HL-60/S4 treated with phorbol 12-myristate 13-acetate at 8.2 ng/mL for 4 days and 3 days (cell line): Measurements from ENCODE around the gene SMTN.

ENCODE experiments used
- in situ Hi-C: fragments of 300-500 bp; cut with MboI; formaldehyde crosslinking; loops from 2 replicates; pipeline ENCODE4 v1.15.0; 2022; ENCODE audit warnings: low sequenced_read_pairs

The SMTN gene

DNA sequence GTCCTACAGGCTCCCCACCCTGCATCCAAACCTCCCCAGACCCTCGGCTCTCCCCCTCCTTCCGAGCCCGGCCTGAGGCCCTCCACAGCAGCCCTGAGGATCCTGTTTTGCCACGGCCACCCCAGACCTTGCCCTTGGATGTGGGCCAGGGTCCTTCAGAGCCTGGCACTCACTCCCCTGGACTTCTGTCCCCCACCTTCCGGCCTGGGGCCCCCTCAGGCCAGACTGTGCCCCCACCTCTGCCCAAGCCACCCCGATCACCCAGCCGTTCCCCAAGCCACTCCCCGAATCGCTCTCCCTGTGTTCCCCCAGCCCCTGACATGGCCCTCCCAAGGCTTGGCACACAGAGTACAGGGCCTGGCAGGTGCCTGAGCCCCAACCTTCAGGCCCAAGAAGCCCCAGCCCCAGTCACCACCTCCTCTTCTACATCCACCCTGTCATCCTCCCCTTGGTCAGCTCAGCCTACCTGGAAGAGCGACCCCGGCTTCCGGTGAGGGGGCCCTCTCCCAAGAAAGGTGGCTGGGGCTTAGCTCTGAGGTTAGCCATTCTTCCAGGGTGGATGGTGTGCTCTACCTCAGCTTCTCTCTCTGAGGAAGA lies 44.5 kb downstream of the SMTN start:
- in situ Hi-C loops, result no loop called here

GRCh38 chr22:31126128-31126868 lies 45.2 kb downstream of the SMTN start:
- in situ Hi-C loops, result no loop called here

DNA sequence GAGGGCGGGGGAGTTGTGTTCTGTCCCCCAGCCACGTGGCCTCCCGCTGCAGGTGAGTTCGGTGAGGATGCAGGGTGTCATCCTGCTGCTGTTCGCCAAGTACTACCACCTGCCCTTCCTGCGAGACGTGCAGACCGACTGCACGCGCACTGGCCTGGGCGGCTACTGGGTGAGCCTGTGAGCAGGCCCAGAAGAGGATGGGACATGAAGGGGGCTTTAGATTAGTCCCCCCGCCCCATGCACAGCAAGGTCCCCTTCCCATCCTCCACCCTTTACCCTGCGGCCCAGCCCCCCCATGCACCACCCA lies 45.7 kb downstream of the SMTN start:
- in situ Hi-C loops, result no loop called here

GRCh38 chr22:31127181-31127772 lies 46.2 kb downstream of the SMTN start:
- in situ Hi-C loops, result no loop called here

DNA sequence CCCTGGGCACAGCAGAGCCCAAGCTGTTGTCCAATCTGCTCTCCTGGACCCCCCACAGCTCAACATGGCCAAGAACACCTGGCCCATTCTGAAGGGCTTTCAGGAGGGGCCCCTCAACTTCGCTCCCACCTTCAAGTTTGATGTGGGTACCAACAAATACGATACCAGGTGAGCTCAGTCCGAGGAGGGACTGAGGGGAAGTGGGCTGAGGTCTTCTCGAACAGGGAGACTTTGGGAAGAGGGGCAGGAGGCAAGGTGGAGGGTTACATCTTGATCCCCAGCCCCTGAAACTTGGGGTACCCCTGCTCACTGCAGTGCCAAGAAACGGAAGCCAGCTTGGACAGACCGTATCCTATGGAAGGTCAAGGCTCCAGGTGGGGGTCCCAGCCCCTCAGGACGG lies 47.0 kb downstream of the SMTN start:
- in situ Hi-C loops, result no loop called here

DNA sequence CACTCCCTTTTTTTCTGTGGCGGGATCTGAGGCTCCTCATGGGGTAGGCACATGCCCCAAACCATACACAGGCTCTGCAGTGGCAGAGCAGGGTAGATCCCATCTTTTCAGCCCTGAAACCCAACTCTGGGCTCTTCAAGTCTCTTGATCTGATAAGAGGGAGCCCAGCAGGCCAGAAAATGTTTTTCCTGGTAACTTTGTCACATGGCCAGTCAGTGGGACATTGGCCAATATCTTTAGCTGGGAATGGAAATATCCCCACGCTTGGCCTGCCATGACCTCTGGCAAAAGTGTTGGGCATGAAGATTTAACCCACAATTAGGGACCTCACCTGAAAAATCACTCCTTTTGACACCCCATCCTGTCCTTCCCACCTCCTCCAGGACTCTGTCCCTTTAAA lies 49.8 kb downstream of the SMTN start:
- in situ Hi-C loops, result no loop called here

DNA sequence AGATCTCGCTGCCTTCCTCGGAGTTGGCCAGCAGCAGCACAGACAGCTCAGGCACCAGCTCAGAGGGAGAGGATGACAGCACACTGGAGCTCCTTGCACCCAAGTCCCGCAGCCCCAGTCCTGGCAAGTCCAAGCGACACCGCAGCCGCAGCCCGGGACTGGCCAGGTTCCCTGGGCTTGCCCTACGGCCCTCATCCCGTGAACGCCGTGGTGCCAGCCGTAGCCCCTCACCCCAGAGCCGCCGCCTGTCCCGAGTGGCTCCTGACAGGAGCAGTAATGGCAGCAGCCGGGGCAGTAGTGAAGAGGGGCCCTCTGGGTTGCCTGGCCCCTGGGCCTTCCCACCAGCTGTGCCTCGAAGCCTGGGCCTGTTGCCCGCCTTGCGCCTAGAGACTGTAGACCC lies 52.8 kb downstream of the SMTN start:
- in situ Hi-C loops, result no loop called here

DNA sequence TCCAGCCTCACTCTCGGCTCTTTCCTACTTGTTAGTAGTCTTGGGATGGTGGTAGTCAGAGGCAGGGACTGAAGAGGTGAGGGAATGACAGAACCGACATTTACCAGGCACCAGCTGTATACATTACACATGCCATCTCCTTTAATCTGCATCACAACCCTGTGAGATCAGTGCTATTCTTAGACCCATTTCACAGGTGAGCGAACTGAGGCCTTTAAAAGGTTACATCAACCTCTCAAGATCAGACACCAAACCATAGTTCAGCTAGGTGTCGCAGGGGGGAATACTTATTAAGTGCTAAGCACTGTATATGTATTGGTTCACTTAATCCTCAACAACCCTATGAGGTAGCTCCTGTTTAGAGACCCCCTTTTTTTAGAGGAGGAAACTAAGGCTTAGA lies 53.6 kb downstream of the SMTN start:
- in situ Hi-C loops, result no loop called here

DNA sequence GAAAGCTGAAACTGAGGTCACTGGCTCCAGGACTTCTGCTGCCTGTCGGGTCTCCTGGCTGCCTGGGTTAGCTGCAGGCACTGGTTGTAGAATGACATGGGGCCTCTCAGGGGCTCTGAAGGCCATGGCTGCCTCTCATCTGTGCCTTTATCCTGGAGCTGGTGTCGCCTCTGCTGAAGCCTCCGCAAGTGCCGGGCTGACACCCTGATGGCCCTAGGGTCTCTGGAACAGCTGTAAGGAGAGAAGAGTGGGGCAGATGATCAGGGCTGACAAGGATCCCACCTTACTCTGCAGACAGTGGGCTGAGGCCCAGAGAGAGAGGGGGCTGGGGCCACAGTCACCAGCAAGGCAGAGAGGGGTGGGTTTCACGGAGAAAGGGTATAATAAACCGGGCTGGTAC lies 54.6 kb downstream of the SMTN start:
- in situ Hi-C loops, result no loop called here

DNA sequence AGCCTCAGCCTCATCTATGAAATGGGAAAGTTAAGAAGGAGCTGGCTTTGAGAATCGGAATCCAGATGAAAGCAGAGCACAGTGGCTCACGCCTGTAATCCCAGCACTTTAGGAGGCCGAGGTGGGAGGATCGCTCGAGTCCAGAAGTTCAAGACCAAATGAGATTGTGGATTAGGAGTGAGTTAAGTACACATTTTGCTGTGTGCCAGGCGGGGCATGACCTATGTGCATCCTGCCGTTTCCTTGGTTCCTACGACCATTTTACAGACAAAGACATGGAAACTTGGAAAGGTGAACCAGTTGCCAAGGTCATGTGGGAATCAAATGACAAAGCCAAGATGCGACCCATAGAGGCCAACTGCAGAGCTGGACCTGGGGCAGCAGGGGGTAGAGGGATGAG lies 55.0 kb downstream of the SMTN start:
- in situ Hi-C loops, result no loop called here

DNA sequence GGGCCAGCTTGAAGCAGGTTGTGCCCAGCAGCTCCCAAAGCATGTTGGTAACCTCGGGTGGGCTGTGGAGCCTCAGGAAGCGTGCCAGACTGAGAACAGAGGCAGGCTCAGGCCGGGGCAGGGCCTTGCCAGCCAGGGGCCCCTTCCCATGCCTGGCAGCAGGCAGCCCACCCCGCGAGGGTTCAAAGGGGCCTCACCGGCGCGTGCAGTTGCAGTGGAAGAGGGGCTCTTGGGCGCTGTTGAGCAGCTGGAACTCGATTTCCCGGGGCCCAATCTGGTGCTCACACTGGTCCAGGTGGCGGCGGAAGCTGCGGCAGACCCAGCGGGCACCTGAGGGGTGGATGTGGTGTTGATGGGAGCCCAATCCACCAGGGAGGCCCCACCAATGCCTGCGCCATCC lies 55.6 kb downstream of the SMTN start:
- in situ Hi-C loops, result no loop called here

DNA sequence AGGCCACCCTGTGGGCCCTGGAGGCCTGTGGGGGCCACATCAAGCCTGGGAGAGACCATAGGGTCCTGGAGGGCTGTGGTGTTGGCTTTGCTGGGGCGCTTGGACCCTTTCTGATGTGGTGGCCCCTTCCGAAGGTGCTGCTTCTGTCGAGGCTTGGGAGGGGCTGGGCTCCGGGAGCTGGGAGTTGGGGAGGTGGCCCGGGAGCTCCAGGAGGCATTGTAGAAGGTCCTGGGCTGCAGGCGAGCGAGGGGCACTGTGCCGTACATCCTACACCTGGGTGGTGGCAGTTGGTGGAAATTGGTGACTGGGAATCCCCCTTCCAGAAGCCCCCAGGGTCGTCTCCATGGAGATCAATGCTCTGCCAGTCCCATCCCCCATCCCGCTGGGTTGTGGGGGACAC lies 56.6 kb downstream of the SMTN start:
- in situ Hi-C loops, result no loop called here

GRCh38 chr22:31138126-31138525 lies 57.0 kb downstream of the SMTN start:
- in situ Hi-C loops, result no loop called here

- in situ Hi-C loops, result no loop called here
Measured at GRCh38 chr22:31139066-31139465, 57.9 kb downstream of the SMTN start.

DNA sequence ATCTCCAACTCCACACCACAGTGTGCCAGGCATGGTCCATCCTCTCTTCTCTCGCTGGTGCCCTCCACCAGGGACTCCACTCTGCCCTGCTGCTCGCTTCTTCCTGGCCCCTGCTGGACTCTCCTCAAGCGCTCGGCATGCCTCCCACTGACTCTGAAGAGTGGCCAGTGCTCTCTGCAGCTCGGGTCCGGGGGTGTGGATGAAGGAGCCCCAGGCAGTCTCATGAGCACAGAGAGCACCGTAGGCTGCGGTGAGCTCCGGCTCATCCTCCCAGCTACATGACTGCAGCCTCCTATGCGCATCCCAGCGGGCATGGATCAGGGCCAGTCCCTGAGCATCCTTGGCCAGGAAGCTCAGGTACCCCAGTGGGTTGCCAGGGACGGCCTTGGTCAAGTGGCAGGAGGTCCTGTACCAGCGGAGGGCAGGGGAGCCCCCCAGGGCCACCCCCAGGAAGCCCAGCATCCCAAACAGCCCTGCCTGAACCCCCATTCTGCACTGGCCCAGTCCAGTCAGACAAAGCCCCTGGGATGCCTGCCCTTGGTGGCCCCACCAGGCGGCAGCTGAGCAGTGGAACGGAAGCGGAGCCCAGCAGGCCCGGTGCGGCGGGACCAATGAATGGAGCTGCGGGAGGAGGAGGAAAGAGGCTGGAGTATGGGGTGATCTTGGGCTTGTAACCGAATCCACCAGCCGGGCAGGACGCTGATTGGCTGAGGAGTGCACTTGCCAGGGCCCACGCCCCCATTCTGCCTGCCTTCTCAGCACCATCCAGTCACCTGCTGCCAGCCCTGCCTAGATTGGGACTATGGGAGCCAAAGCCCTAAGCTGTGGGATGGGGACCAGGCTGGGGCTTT lies 59.0 kb downstream of the SMTN start, which contains the start of gene PLA2G3:
PLA2G3 (minus strand) TSS at position 643 of the 851 bp plus-strand sequence; CDS start at position 489, 154 bp downstream.
- in situ Hi-C loops, result no loop called here

DNA sequence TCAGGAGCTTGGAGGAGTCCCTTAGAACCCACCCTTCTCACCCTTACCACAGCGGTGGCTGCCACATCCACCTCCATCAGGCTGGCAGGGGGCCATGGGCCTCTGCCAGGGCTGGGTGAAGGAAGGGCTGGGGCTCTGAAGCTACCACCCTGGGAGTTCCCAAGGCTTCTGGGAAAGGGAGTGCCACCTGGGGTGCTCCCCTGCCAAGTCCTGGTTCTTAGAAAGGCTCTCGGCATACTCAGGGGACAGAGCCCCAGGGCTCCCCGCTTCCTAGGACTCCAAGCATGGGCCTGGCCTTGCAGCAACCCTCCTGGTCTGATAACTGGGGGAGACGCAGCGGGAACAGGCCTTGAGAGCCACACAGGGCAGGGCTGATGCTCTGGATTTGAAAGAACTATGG lies 59.6 kb downstream of the SMTN start:
- in situ Hi-C loops, result no loop called here

DNA sequence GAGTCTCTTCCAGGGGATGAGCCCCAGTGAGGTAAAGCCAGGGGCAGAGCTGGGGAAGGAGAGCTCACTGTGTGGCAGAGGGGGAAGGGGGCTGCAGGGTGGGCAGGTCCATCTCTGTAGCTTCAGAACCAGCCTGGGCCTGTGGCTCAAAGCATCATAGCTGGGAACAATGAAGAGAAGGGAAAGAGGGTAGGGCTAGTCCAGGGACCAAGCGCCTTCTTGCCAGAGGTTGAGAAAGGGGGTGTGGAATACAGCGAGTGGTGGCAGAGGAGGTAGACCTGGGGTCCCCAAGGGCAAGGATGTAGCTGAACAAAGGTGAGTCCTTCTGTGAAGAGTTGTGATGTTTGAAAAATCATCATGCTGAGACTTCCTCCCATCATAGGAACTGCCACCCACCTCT lies 60.4 kb downstream of the SMTN start:
- in situ Hi-C loops, result no loop called here

DNA sequence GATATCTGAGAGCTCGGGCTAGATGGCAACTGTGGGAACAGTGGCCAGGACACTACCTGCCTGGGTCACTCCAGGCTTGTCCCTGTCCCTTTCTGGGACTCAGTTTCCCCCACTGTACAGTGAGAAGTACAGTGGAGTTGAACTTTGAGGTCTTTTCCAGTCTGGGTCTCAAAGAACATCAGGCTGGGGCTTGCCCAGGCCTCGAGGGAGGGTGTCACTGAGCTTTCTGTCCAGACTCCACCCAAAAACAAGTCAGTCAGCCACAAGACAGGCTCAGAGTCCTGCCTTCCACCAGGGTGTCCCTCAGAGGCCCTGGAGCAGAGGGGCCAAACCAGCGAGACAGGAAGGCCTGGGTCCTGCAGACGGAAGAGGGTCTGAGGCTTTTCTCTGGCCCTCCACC lies 61.2 kb downstream of the SMTN start:
- in situ Hi-C loops, result no loop called here

DNA sequence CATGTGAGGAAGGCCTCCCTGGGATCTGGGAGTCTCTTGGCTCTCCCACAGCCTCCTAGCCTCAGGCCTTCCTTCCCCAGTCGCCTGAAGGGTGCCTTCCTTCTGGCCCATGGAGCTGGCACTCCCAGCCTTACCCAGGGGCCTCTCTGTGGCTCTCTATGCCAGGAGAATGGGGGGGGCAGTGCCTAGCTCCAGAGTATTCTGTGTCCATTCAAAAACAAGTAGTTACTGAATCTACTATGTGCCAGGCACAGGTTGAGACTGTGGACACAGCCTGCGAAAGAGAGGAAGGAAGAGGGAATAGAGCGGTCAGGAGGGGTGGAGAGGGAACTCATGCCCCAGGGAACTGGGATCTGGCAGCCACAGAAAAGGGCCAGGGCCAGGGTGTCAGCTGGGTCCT lies 61.9 kb downstream of the SMTN start:
- in situ Hi-C loops, result no loop called here

DNA sequence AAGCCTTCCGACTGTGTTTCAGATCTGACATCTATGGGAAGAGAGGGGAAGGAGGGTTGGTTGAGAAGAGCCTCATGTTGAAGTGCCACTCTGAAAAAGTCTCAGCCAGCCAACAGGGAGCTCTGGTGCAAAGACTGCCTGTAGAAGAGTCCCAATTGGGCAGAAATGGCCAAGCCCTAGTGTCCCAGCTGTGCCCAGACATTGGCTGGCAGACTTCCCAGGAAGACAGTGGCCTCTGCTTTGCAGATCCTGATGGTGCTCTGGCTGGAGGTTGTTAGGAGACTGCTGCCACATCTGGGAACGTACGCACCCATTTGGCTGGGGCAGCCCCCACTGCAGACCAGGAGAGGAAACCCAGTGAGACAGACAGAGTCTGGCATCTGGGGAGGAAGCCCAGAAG lies 62.4 kb downstream of the SMTN start:
- in situ Hi-C loops, result no loop called here

- in situ Hi-C loops, result no loop called here
Measured at GRCh38 chr22:31144223-31144622, 63.1 kb downstream of the SMTN start.

DNA sequence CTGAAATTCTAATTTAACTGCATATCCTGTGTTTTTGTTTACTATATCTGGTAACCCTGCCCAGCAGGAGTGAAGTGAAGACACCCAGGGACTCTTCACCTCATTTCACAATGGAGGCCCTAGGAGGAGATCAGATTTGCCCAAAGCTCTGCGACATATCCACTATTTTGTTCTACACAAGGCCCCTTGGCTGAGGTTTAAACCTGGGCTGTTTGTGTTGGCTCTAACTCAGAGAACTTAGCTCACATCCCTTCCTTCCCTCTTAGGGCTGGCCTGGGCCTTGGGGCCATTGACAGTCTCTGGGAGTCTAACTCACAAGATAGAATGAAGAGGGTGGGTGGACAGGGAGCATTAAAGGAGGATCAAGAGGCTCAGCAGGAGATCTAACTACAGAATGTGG lies 67.4 kb downstream of the SMTN start:
- in situ Hi-C loops, result no loop called here
